Activated naive CD4-positive, alpha-beta T cell treated with anti-CD3 and anti-CD28 coated beads, Interleukin-2, amount 50 U/mL, for 24 hours (primary cell): ENCODE measurements around the gene CABCOCO1.

ENCODE experiments used
- H3K27ac Mint-ChIP-seq: one replicate; pipeline ENCODE4 v1.8.0; 2021; ENCODE audit warnings: mild to moderate bottlenecking, mixed read lengths
- H3K27me3 Mint-ChIP-seq: one replicate; pipeline ENCODE4 v1.8.0; 2021; ENCODE audit warnings: mixed read lengths
- H3K36me3 Mint-ChIP-seq: one replicate; pipeline ENCODE4 v1.8.0; 2021; ENCODE audit warnings: mixed read lengths
- H3K4me1 Mint-ChIP-seq: one replicate; pipeline ENCODE4 v1.8.0; 2021; ENCODE audit warnings: mixed read lengths
- H3K4me3 Mint-ChIP-seq: one replicate; pipeline ENCODE4 v1.8.0; 2021; ENCODE audit warnings: mild to moderate bottlenecking, mixed read lengths
- H3K9me3 Mint-ChIP-seq: one replicate; pipeline ENCODE4 v1.8.0; 2021; ENCODE audit warnings: mixed read lengths

The CABCOCO1 gene

GRCh38 chr10:61633665-61634064 is 29.1 kb upstream of the CABCOCO1 start:
- no peak overlapping the region for H3K27ac Mint-ChIP-seq
- no peaks in the 10 kb centered on the region for H3K4me1 Mint-ChIP-seq
- no peaks in the 10 kb centered on the region for H3K36me3 Mint-ChIP-seq
- H3K4me3 Mint-ChIP-seq = no peak overlapping the region
- H3K9me3 Mint-ChIP-seq = no peaks in the 10 kb centered on the region
- no peaks in the 10 kb centered on the region for H3K27me3 Mint-ChIP-seq

DNA sequence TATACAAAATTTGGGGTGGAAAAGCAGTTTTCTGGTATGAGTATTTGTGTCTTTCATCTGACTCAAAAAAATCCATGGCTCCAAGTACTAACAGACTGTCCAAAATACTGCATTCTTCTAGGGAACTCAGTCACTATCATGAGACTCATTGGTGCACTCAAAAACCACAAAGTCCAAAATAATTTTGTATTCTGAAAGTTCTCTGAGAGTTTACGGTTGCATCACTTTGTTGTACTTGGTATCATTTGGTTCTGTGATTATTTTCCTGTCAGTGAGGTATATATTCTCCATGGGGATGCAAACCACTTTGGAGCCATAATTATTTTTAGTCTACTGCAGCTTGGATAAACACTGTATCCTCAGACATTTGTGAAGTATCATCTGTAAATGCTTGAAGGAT is 28.0 kb upstream of the CABCOCO1 start:
- no peaks in the 10 kb centered on the region for H3K4me1 Mint-ChIP-seq
- H3K4me3 Mint-ChIP-seq = no peak overlapping the region
- peaks cover 1% of the 10 kb centered on the region for H3K27me3 Mint-ChIP-seq
- no peak overlapping the region for H3K27ac Mint-ChIP-seq
- H3K36me3 Mint-ChIP-seq = no peaks in the 10 kb centered on the region
- no peaks in the 10 kb centered on the region for H3K9me3 Mint-ChIP-seq

- Mint-ChIP-seq H3K9me3 (no peaks in the 10 kb centered on the region), H3K27ac (no peak overlapping the region), H3K4me1 (no peaks in the 10 kb centered on the region), H3K4me3 (no peak overlapping the region), H3K27me3 (peaks cover 5% of the 10 kb centered on the region), H3K36me3 (no peaks in the 10 kb centered on the region)
Measured at GRCh38 chr10:61635471-61635870, 27.3 kb upstream of the CABCOCO1 start.

DNA sequence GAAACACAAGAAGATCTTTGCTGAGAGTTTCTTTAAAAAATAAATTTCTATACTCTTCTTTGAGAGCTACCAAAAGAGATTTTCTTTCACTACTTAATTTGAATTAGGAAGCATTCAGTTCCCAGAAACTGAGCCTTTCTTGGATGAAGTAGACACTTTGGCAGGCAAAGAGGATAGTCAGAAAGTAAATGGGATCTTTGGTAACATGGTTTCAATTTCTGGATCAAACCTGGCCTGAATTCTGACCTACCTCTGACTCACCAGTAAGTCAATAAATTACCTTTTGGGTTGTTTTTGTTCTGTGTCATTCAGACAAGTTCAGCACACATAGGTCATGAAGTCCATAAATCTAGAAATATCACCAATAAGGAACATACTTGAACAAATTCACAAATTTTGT is 26.8 kb upstream of the CABCOCO1 start:
- H3K9me3 Mint-ChIP-seq = no peaks in the 10 kb centered on the region
- H3K36me3 Mint-ChIP-seq = no peaks in the 10 kb centered on the region
- peaks cover 5% of the 10 kb centered on the region for H3K27me3 Mint-ChIP-seq
- no peak overlapping the region for H3K27ac Mint-ChIP-seq
- H3K4me3 Mint-ChIP-seq = no peak overlapping the region
- no peaks in the 10 kb centered on the region for H3K4me1 Mint-ChIP-seq

GRCh38 chr10:61639952-61640351 is 22.8 kb upstream of the CABCOCO1 start:
- H3K27me3 Mint-ChIP-seq = peaks cover 5% of the 10 kb centered on the region
- no peaks in the 10 kb centered on the region for H3K36me3 Mint-ChIP-seq
- H3K4me1 Mint-ChIP-seq = no peaks in the 10 kb centered on the region
- no peaks in the 10 kb centered on the region for H3K9me3 Mint-ChIP-seq
- H3K4me3 Mint-ChIP-seq = no peak overlapping the region
- H3K27ac Mint-ChIP-seq = no peak overlapping the region

GRCh38 chr10:61640856-61641255 is 21.9 kb upstream of the CABCOCO1 start:
- Mint-ChIP-seq H3K27me3 (peaks cover 5% of the 10 kb centered on the region), H3K4me3 (no peak overlapping the region), H3K27ac (no peak overlapping the region), H3K4me1 (no peaks in the 10 kb centered on the region), H3K36me3 (no peaks in the 10 kb centered on the region), H3K9me3 (no peaks in the 10 kb centered on the region)

- no peak overlapping the region for H3K4me3 Mint-ChIP-seq
- H3K36me3 Mint-ChIP-seq = no peaks in the 10 kb centered on the region
- H3K4me1 Mint-ChIP-seq = no peaks in the 10 kb centered on the region
- H3K27me3 Mint-ChIP-seq = peaks cover 5% of the 10 kb centered on the region
- no peaks in the 10 kb centered on the region for H3K9me3 Mint-ChIP-seq
- H3K27ac Mint-ChIP-seq = no peak overlapping the region
Measured at GRCh38 chr10:61642150-61642571, 20.6 kb upstream of the CABCOCO1 start.

DNA sequence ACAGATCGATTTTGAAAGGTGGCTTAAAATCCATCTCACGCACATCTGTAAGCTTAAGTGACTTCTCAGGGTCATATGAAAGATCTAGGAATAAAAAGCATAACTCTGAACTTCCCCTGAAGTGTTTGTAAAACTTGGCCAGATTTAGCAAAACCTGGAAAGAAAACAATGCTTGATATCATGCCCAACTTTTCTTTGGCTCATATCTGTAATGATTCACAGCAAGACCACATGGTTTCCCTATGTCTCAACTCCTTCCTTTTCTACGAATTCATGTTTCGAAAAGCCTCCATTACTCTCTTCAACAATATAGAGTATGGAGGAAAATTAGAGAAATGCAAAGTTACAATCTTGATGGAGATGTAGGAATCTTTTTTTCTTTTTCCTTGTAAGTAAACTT is 20.1 kb upstream of the CABCOCO1 start:
- Mint-ChIP-seq H3K9me3 (no peaks in the 10 kb centered on the region), H3K27me3 (peaks cover 5% of the 10 kb centered on the region), H3K4me1 (no peaks in the 10 kb centered on the region), H3K36me3 (no peaks in the 10 kb centered on the region), H3K27ac (no peak overlapping the region), H3K4me3 (no peak overlapping the region)

DNA sequence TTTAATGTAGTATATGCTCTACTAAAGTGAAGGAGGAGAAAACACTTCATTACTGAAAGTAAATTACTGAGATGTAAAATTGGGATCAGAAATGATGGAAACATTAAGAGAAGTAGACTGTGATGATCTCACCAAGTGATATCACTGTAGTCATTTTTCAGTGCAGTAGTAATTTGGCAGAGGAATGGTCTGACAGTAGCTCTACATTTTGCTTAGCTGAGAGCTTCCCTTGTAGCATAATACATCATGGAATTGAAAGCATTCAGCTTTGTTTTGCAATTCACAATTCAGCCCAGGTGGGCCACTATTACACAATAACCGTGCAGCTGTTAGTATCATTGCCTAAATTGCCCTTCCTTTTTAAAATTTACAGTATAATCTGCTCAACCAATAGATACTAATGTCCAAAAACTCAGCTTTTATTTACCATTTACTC is 19.4 kb upstream of the CABCOCO1 start:
- no peak overlapping the region for H3K27ac Mint-ChIP-seq
- H3K27me3 Mint-ChIP-seq = peaks cover 5% of the 10 kb centered on the region
- H3K36me3 Mint-ChIP-seq = no peaks in the 10 kb centered on the region
- H3K4me3 Mint-ChIP-seq = no peak overlapping the region
- H3K9me3 Mint-ChIP-seq = no peaks in the 10 kb centered on the region
- no peaks in the 10 kb centered on the region for H3K4me1 Mint-ChIP-seq

DNA sequence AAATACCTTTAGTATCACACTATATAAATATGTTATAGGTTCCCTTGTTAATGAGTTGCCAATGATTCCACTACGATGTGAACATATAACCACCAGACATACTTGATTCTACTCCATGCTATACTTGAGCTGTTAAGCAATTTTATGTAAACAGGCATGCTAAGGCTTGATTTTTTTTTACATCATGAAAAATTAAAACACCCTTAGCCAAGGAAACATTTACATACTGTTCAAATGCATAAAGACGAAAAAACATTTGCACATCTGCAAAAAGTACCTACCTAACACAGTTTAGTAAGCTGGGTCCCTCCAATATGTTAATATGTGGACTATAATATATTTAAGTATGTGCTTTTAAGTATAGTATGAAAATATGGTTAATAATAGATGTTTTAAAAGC is 9.0 kb upstream of the CABCOCO1 start:
- Mint-ChIP-seq H3K36me3 (no peaks in the 10 kb centered on the region), H3K4me3 (no peak overlapping the region), H3K27ac (no peak overlapping the region), H3K27me3 (peaks cover 5% of the 10 kb centered on the region), H3K9me3 (no peaks in the 10 kb centered on the region), H3K4me1 (no peaks in the 10 kb centered on the region)

GRCh38 chr10:61655335-61655851 is 7.3 kb upstream of the CABCOCO1 start:
- no peaks in the 10 kb centered on the region for H3K4me1 Mint-ChIP-seq
- no peak overlapping the region for H3K27ac Mint-ChIP-seq
- H3K9me3 Mint-ChIP-seq = no peaks in the 10 kb centered on the region
- peaks cover 9% of the 10 kb centered on the region for H3K27me3 Mint-ChIP-seq
- no peak overlapping the region for H3K4me3 Mint-ChIP-seq
- H3K36me3 Mint-ChIP-seq = no peaks in the 10 kb centered on the region

DNA sequence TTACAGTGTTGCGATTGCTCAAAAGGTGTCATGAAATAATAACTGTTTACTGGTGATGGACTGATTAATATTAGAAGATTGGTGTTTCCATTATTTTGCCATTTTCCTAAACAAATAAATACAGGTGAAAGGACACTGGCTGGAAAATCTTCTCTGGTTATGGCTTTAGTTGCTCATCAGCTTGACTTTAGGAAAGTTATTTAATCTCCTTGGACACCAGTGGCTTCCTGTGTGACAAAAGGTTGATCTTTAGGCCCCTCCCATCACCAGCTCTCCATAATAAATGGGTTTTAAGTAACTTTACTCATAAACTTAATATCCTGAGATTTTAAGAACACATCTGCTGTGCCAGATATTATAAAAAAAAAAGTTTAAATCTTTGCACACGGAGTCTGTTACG is 737 bp downstream of the CABCOCO1 start:
- Mint-ChIP-seq H3K36me3 (no peaks in the 10 kb centered on the region), H3K4me1 (no peaks in the 10 kb centered on the region), H3K9me3 (no peaks in the 10 kb centered on the region), H3K4me3 (no peak overlapping the region), H3K27me3 (peaks cover 27% of the 10 kb centered on the region), H3K27ac (no peak overlapping the region)

- H3K27ac Mint-ChIP-seq = no peak overlapping the region
- H3K36me3 Mint-ChIP-seq = no peaks in the 10 kb centered on the region
- H3K9me3 Mint-ChIP-seq = no peaks in the 10 kb centered on the region
- no peaks in the 10 kb centered on the region for H3K4me1 Mint-ChIP-seq
- H3K27me3 Mint-ChIP-seq = peaks cover 25% of the 10 kb centered on the region
- H3K4me3 Mint-ChIP-seq = no peak overlapping the region
Measured at GRCh38 chr10:61664985-61665384, 2.3 kb downstream of the CABCOCO1 start.

DNA sequence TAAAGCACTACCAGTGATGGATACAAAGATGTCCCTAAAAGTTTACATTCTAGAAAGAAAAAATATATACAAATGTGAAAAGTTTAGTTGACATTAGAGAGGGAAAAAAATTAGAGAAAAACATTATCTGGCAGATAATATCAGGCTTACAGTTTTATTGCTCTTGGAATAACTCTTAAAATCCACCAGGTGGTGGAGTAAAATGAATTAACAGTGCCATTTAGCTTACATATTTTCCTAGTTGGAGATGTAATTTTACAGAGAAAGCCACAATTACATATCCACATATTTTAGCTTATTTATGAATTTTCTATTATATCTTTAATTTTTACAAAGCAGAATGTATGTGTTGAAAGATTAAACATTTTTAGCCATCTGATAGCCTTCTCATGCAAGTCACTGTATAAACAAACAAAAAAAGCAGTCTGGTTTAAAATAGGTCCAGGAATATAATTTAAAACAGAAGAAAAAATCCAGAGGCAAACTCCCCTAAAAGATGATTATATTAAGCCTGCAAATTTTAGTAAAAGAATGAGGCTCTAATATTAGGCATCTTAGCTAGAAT is 6.5 kb downstream of the CABCOCO1 start:
- no peaks in the 10 kb centered on the region for H3K36me3 Mint-ChIP-seq
- no peak overlapping the region for H3K27ac Mint-ChIP-seq
- no peaks in the 10 kb centered on the region for H3K9me3 Mint-ChIP-seq
- no peaks in the 10 kb centered on the region for H3K4me1 Mint-ChIP-seq
- H3K27me3 Mint-ChIP-seq = peaks cover 9% of the 10 kb centered on the region
- H3K4me3 Mint-ChIP-seq = no peak overlapping the region

- Mint-ChIP-seq H3K9me3 (no peaks in the 10 kb centered on the region), H3K27me3 (peaks cover 6% of the 10 kb centered on the region), H3K4me1 (no peaks in the 10 kb centered on the region), H3K27ac (no peak overlapping the region), H3K36me3 (no peaks in the 10 kb centered on the region), H3K4me3 (no peak overlapping the region)
Measured at GRCh38 chr10:61669849-61670248, 7.1 kb downstream of the CABCOCO1 start.

- H3K4me3 Mint-ChIP-seq = no peak overlapping the region
- no peaks in the 10 kb centered on the region for H3K4me1 Mint-ChIP-seq
- H3K27ac Mint-ChIP-seq = no peak overlapping the region
- no peaks in the 10 kb centered on the region for H3K9me3 Mint-ChIP-seq
- H3K36me3 Mint-ChIP-seq = no peaks in the 10 kb centered on the region
- no peaks in the 10 kb centered on the region for H3K27me3 Mint-ChIP-seq
Measured at GRCh38 chr10:61673360-61673759, 10.6 kb downstream of the CABCOCO1 start.

DNA sequence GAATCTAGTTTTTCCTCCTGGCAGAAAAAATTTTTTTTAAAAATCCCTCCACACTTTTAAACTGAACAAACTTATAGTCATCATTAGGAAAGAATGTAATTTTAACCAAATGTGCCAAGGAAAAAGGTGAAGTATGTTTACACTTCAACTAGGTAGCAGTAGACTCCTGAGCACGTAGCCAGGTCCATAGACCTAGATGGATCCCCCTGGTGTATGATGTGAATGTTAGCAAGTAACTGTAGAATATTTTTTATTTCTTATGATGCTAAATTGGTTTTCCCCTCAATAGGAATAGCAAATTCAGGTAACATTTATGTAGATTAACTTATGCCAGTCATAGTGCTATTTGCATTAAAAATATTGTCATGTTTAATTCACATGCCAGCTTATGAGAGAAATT is 19.6 kb downstream of the CABCOCO1 start:
- Mint-ChIP-seq H3K36me3 (no peaks in the 10 kb centered on the region), H3K4me1 (no peaks in the 10 kb centered on the region), H3K27me3 (peaks cover 1% of the 10 kb centered on the region), H3K4me3 (no peak overlapping the region), H3K27ac (no peak overlapping the region), H3K9me3 (no peaks in the 10 kb centered on the region)
